Measurements from ENCODE around the gene TMEM150B.

The TMEM150B gene

GRCh38 chr19:55314396-55314795, 10.7 kb downstream of the TMEM150B start:
- TF ChIP-seq CTCF (IDR thresholded peaks at IDR 0.05; ENCODE audit: extremely low read depth, missing control alignments): no peak
- no peak for DNase-seq (ENCODE audit: low spot score)

- TF ChIP-seq CTCF (IDR thresholded peaks at IDR 0.05; ENCODE audit: extremely low read depth, missing control alignments): no peak
These were observed 12.3 kb downstream of the TMEM150B start for GRCh38 chr19:55312621-55313512.

GRCh38 chr19:55311797-55312196, 13.3 kb downstream of the TMEM150B start:
- no peak for TF ChIP-seq CTCF (IDR thresholded peaks at IDR 0.05; ENCODE audit: extremely low read depth, missing control alignments)
- no peak for DNase-seq (ENCODE audit: low spot score)

More at GRCh38 chr19:55312621-55313512, 12.3 kb downstream of the TMEM150B start:
- DNase-seq (ENCODE audit: low spot score): no peak

GRCh38 chr19:55311397-55311796, 13.7 kb downstream of the TMEM150B start:
- TF ChIP-seq CTCF (IDR thresholded peaks at IDR 0.05; ENCODE audit: extremely low read depth, missing control alignments): no peak
- DNase-seq (ENCODE audit: low spot score): no peak

GRCh38 chr19:55310498-55310897, 14.6 kb downstream of the TMEM150B start:
- TF ChIP-seq CTCF (IDR thresholded peaks at IDR 0.05; ENCODE audit: extremely low read depth, missing control alignments): no peak
- no peak for DNase-seq (ENCODE audit: low spot score)

GRCh38 chr19:55309448-55309847, 15.7 kb downstream of the TMEM150B start:
- TF ChIP-seq CTCF (IDR thresholded peaks at IDR 0.05; ENCODE audit: extremely low read depth, missing control alignments): no peak
- no peak for DNase-seq (ENCODE audit: low spot score)

GRCh38 chr19:55308281-55308680, 16.9 kb downstream of the TMEM150B start:
- TF ChIP-seq CTCF (IDR thresholded peaks at IDR 0.05; ENCODE audit: extremely low read depth, missing control alignments): no peak
- no peak for DNase-seq (ENCODE audit: low spot score)
